GM21360 (cell line): ENCODE measurements around the gene HOXA2.

ENCODE experiments used
- ATAC-seq: cut with Tn5 transposase; IDR thresholded peaks from one replicate; pipeline ENCODE4 v1.9.1; 2021; ENCODE audit warnings: mild to moderate bottlenecking, moderate library complexity; ENCODE audit not compliant: unreplicated experiment

HOXA2 gene

DNA sequence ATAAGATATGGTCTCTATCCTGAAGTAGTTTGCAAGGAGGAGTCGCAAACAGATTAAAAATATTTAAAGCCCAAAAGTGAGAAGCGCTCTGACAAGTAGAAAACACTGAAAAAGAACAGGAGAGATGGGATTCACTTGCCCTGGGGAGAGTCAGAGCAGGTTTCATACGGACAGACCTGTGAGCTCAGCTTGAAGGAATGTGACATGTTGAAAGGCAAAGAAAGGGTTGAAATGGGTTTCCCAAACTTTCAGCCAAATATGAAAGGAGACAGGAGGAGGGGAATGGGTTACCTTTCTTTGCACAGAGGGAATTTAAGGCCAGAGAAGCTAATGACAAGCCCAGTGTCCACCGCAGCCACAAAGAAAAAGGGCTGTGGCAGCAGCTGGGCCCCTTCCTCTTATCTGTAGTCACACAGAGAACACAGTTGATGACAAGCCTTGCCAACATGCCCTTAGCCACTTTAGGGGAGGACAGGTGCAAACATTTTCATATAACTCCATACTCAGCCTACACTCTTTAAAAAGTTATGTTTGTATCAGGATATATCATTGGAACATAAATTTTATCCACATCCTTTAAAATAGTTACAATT lies 21.5 kb downstream of the HOXA2 start:
- ATAC-seq, result no peak

- ATAC-seq, result no peak
Observed at GRCh38 chr7:27079234-27079975, 23.1 kb downstream of the HOXA2 start.

DNA sequence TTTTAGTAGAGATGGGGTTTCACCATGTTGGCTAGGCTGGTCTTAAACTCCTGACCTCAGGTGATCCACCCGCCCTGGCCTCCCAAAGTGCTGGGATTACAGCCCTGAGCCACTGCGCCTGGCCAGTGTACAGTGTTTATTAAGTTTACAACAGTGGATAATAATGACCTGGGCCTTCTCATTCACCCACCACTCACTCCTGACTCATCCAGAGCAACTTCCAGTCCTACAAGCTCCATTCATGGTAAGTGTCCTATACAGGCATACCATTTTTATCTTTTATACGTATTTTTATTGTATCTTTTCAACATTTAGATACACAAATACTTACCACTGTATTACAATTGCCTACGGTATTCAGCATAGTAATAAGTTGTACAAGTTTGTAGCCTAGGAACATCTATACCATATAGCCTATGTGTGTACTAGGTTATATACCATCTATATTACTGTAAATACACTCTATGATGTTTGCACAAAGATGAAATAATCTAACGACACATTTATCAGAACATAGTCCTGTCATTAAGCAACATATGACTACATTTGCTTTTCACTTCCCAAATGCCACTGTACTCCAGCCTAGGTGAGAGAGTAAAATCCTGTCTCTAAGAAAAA lies 23.8 kb downstream of the HOXA2 start:
- ATAC-seq, result no peak

- no peak for ATAC-seq
Observed at GRCh38 chr7:27073076-27073475, 29.4 kb downstream of the HOXA2 start.

GRCh38 chr7:27071622-27072390 lies 30.7 kb downstream of the HOXA2 start:
- no peak for ATAC-seq

- ATAC-seq, result no peak
Observed at GRCh38 chr7:27068259-27068658, 34.2 kb downstream of the HOXA2 start.

DNA sequence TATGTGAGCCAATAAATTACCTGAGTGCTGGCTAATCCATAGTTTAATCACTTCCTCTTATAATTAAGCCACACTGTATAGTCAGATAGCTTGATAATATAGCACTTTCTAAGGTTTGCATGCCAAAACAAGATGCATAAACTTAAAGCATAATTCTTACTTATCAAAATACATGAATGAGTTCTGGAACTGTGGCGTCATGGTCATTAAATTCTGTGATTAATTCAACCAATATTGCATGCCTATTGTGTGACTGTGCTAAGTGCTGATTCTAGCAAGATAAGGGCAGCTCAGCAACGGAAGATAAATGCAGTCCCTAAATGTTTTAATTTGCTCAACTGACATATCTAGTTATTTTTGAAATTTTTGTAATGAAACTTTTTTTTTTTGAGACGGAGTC lies 36.3 kb downstream of the HOXA2 start:
- ATAC-seq, result no peak

DNA sequence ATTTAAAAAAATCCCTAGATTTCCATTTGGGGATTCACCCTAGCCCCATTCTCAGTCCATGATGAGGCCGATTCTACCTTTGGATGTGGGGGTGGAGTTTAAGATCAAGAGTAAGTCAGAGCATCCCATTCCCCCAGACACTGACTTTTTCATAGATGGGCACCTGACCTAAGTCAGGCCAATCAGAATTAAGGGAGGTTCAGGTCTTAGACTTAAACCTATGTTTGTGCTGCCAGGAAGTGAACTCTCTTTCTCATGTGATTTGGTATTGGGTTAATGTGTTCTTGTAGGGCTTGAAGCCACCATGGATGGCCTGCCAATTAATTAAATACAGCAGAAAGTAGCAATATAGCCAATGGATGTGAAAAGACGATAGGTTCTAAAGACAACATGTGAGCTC lies 36.8 kb downstream of the HOXA2 start:
- ATAC-seq, result no peak

DNA sequence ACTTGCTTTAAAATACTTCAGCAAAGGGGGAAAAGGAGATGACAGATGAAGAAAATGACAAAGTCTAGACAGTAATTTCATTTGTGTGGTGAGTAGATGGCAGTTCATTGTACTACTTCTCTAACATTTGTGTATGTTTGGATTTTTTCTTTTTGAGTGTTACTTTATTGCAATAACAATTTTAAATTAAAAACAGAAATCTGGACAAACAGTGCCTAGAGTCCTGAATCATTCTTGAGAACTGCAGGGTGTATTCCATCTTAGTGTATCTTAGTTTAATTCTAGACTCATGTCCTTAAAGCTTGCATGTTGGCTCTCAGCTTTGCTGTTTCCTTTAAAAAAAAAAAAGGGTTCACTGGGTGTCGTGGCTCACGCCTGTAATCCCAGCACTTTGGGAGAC lies 37.8 kb downstream of the HOXA2 start:
- ATAC-seq, result no peak

DNA sequence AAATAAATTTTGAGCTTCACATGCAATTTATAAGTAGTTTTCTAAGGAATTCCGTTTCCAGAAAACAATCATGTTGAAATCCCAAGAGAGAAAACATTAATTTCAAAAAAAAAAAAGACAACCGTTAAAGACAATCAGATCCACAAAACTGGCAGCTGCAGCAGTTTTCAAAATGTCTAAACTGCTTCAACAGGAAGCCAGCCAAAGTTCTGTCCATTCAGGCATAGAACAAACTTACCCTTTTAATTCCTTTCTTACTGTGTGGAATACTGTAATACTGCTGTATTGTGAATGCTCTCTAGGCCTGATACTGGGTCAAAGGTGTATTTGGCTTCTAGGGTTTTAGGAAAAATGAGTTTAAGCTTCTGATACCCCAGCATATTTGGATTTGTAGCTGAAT lies 38.3 kb downstream of the HOXA2 start:
- ATAC-seq, result no peak

DNA sequence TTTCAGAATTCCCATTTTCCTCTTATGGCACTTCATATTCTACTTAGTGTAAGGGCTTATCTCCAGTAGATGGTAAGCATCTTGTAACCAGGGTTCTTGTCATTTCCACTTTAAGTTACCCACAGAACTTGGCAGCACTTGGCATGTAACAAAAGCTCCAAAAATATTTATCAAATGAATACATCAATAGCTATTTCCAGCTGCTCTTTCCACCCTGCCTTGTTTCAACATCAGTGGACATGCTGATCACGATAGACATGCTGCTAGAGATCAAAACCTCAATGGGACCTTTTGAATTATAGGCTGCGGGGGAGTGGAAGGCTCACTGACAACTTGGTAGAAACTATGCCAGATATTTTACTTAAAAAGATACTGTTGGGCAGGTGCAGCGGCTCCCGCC lies 39.5 kb downstream of the HOXA2 start:
- ATAC-seq, result no peak

GRCh38 chr7:27053153-27053552 lies 49.3 kb downstream of the HOXA2 start:
- no peak for ATAC-seq

DNA sequence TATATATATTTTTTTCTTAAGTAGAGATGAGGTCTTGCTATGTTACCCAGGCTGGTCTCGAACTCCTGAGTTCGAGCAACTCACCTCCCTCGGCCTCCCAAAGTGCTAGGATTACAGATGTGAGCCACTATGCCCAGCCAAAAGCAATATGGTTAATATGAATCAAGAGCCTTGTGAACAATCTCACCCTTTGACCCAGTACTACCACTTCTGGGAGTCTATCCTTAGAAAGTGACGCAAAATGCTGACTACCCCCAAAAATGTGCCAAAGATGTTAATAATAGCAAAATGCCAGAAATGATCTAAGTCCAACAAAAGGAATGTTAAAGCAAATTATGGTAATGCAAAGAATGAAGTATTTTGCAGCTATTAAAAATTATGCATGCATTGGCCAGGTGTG lies 51.0 kb downstream of the HOXA2 start:
- ATAC-seq, result no peak
